Measurements from ENCODE around the gene DNAJC2.
"Not testable (repeated sequence)": the region's sequence is repeated elsewhere in the genome, so short reads cannot be mapped to it uniquely, and the experiment has no call there.

Gene DNAJC2

GRCh38 chr7:103343332-103343731 is 1.2 kb downstream of the DNAJC2 start:
- no peak for DNase-seq (ENCODE audit: low read depth in 2 of 2)

- DNase-seq (ENCODE audit: low read depth in 2 of 2): no peak
Measured at GRCh38 chr7:103341466-103341865, 3.1 kb downstream of the DNAJC2 start.

GRCh38 chr7:103338864-103339263 is 5.7 kb downstream of the DNAJC2 start:
- DNase-seq (ENCODE audit: low read depth in 2 of 2): no peak

- no peak for DNase-seq (ENCODE audit: low read depth in 2 of 2)
Measured at GRCh38 chr7:103336761-103337160, 7.8 kb downstream of the DNAJC2 start.

- no peak for DNase-seq (ENCODE audit: low read depth in 2 of 2)
Measured at GRCh38 chr7:103325744-103326143, 18.8 kb downstream of the DNAJC2 start.

- DNase-seq (ENCODE audit: low read depth in 2 of 2): no peak
Measured at GRCh38 chr7:103317009-103317408, 27.6 kb downstream of the DNAJC2 start.

GRCh38 chr7:103316380-103316941 is 28.1 kb downstream of the DNAJC2 start:
- DNase-seq (ENCODE audit: low read depth in 2 of 2): no peak

- DNase-seq (ENCODE audit: low read depth in 2 of 2): no peak
Measured at GRCh38 chr7:103314852-103315251, 29.7 kb downstream of the DNAJC2 start.

- no peak for DNase-seq (ENCODE audit: low read depth in 2 of 2)
Measured at GRCh38 chr7:103307503-103308231, 36.9 kb downstream of the DNAJC2 start.

GRCh38 chr7:103301441-103301840 is 43.1 kb downstream of the DNAJC2 start:
- DNase-seq (ENCODE audit: low read depth in 2 of 2): no peak

GRCh38 chr7:103299660-103300059 is 44.9 kb downstream of the DNAJC2 start:
- no peak for DNase-seq (ENCODE audit: low read depth in 2 of 2)

GRCh38 chr7:103297837-103298179 is 46.8 kb downstream of the DNAJC2 start:
- no peak for DNase-seq (ENCODE audit: low read depth in 2 of 2)

- DNase-seq (ENCODE audit: low read depth in 2 of 2): peak; percentile 94 to 96
Measured at GRCh38 chr7:103296901-103297836, 47.4 kb downstream of the DNAJC2 start, which contains the start of gene PMPCB. Gene PMPCB (plus strand): TSS chr7:103297435. CDS start chr7:103297460, 25 bp downstream.

GRCh38 chr7:103293526-103293925 is 51.0 kb downstream of the DNAJC2 start:
- no peak for DNase-seq (ENCODE audit: low read depth in 2 of 2)

GRCh38 chr7:103292122-103292521 is 52.4 kb downstream of the DNAJC2 start:
- no peak for DNase-seq (ENCODE audit: low read depth in 2 of 2)

- DNase-seq (ENCODE audit: low read depth in 2 of 2): not testable (repeated sequence)
Measured at GRCh38 chr7:103282802-103283427, 61.7 kb downstream of the DNAJC2 start.

- DNase-seq (ENCODE audit: low read depth in 2 of 2): peak in 1 of 2 donors; percentile 8
Measured at GRCh38 chr7:103280803-103281155, 63.8 kb downstream of the DNAJC2 start.

GRCh38 chr7:103279963-103280802 is 64.4 kb downstream of the DNAJC2 start:
- DNase-seq (ENCODE audit: low read depth in 2 of 2): peak; percentile 65 to 81

- DNase-seq (ENCODE audit: low read depth in 2 of 2): not testable (repeated sequence)
Measured at GRCh38 chr7:103279636-103279962, 65.0 kb downstream of the DNAJC2 start.

- not testable (repeated sequence) for DNase-seq (ENCODE audit: low read depth in 2 of 2)
Measured at GRCh38 chr7:103278195-103278594, 66.4 kb downstream of the DNAJC2 start.

GRCh38 chr7:103274867-103275266 is 69.7 kb downstream of the DNAJC2 start:
- not testable (repeated sequence) for DNase-seq (ENCODE audit: low read depth in 2 of 2)

Measured in stimulated activated CD4-positive, alpha-beta T cell treated with anti-CD3 and anti-CD28 coated beads, Interleukin-4, amount 100 ng/mL, for 48 hours (primary cell).